ENCODE results near the gene NPPC.

The NPPC gene

GRCh38 chr2:231946241-231946814 lies 20.1 kb upstream of the NPPC start:
- Mint-ChIP-seq H3K4me1 (no peaks in the 10 kb centered on the region), H3K9me3 (no peaks in the 10 kb centered on the region)
- no peak for DNase-seq

GRCh38 chr2:231942180-231942579 lies 16.0 kb upstream of the NPPC start:
- CTCF ChIA-PET: no interaction called here
- Mint-ChIP-seq H3K36me3 (no peaks in the 10 kb centered on the region), H3K27ac (no peak overlapping the region)

More at GRCh38 chr2:231946241-231946814, 20.1 kb upstream of the NPPC start:
- H3K36me3 Mint-ChIP-seq: no peaks in the 10 kb centered on the region
- no peak overlapping the region for H3K4me3 Mint-ChIP-seq
- H3K27ac Mint-ChIP-seq: no peak overlapping the region
- CTCF ChIA-PET: no interaction called here
- H3K27me3 Mint-ChIP-seq: peaks cover 21% of the 10 kb centered on the region

GRCh38 chr2:231941673-231942072 lies 15.5 kb upstream of the NPPC start:
- Mint-ChIP-seq H3K4me1 (no peaks in the 10 kb centered on the region), H3K27ac (no peak overlapping the region), H3K4me3 (no peak overlapping the region), H3K36me3 (no peaks in the 10 kb centered on the region), H3K27me3 (peaks cover 17% of the 10 kb centered on the region), H3K9me3 (no peaks in the 10 kb centered on the region)
- CTCF ChIA-PET: no interaction called here
- DNase-seq: no peak

More at GRCh38 chr2:231942180-231942579, 16.0 kb upstream of the NPPC start:
- DNase-seq: no peak
- peaks cover 19% of the 10 kb centered on the region for H3K27me3 Mint-ChIP-seq
- no peak overlapping the region for H3K4me3 Mint-ChIP-seq
- no peaks in the 10 kb centered on the region for H3K4me1 Mint-ChIP-seq
- H3K9me3 Mint-ChIP-seq: no peaks in the 10 kb centered on the region

- no peaks in the 10 kb centered on the region for H3K36me3 Mint-ChIP-seq
- no peak for DNase-seq
- CTCF ChIA-PET: no interaction called here
Observed at GRCh38 chr2:231940795-231941194, 14.6 kb upstream of the NPPC start.

GRCh38 chr2:231939022-231939421 lies 12.8 kb upstream of the NPPC start:
- H3K36me3 Mint-ChIP-seq: no peaks in the 10 kb centered on the region
- no peaks in the 10 kb centered on the region for H3K4me1 Mint-ChIP-seq
- no peak overlapping the region for H3K27ac Mint-ChIP-seq
- peaks cover 21% of the 10 kb centered on the region for H3K27me3 Mint-ChIP-seq
- no peak for DNase-seq
- no peaks in the 10 kb centered on the region for H3K9me3 Mint-ChIP-seq
- H3K4me3 Mint-ChIP-seq: no peak overlapping the region
- CTCF ChIA-PET: no interaction called here

More at GRCh38 chr2:231940795-231941194, 14.6 kb upstream of the NPPC start:
- no peak overlapping the region for H3K27ac Mint-ChIP-seq
- H3K4me3 Mint-ChIP-seq: no peak overlapping the region
- no peaks in the 10 kb centered on the region for H3K4me1 Mint-ChIP-seq
- H3K27me3 Mint-ChIP-seq: peaks cover 9% of the 10 kb centered on the region
- no peaks in the 10 kb centered on the region for H3K9me3 Mint-ChIP-seq

- DNase-seq: no peak
- Mint-ChIP-seq H3K36me3 (no peaks in the 10 kb centered on the region), H3K4me1 (no peaks in the 10 kb centered on the region), H3K9me3 (no peaks in the 10 kb centered on the region), H3K27ac (no peak overlapping the region), H3K27me3 (peaks cover 35% of the 10 kb centered on the region), H3K4me3 (no peak overlapping the region)
- CTCF ChIA-PET: no interaction called here
Observed at GRCh38 chr2:231937057-231937456, 10.9 kb upstream of the NPPC start.

GRCh38 chr2:231936491-231936890 lies 10.3 kb upstream of the NPPC start:
- no peaks in the 10 kb centered on the region for H3K9me3 Mint-ChIP-seq
- CTCF ChIA-PET: interaction anchor here (0.7 kb wide), 1 partner anchor 48 kb away, joined by 3 read pairs; no protein-coding TSS in a partner anchor

GRCh38 chr2:231935815-231936214 lies 9.6 kb upstream of the NPPC start:
- CTCF ChIA-PET: interaction anchor here (0.7 to 1.7 kb wide), 2 partner anchors 48 to 203 kb away, joined by 3 to 4 read pairs; no protein-coding TSS in a partner anchor
- Mint-ChIP-seq H3K9me3 (no peaks in the 10 kb centered on the region), H3K27me3 (peaks cover 43% of the 10 kb centered on the region), H3K36me3 (no peaks in the 10 kb centered on the region), H3K27ac (no peak overlapping the region), H3K4me3 (no peak overlapping the region), H3K4me1 (no peaks in the 10 kb centered on the region)
- no peak for DNase-seq

More at GRCh38 chr2:231936491-231936890, 10.3 kb upstream of the NPPC start:
- Mint-ChIP-seq H3K27ac (no peak overlapping the region), H3K4me3 (no peak overlapping the region), H3K36me3 (no peaks in the 10 kb centered on the region), H3K4me1 (no peaks in the 10 kb centered on the region), H3K27me3 (peaks cover 37% of the 10 kb centered on the region)
- no peak for DNase-seq

GRCh38 chr2:231935207-231935524 lies 9.0 kb upstream of the NPPC start:
- CTCF ChIA-PET: interaction anchor here (1.0 to 1.7 kb wide), 2 partner anchors 203 to 206 kb away, joined by 3 to 4 read pairs; no protein-coding TSS in a partner anchor
- H3K27ac Mint-ChIP-seq: no peak overlapping the region

GRCh38 chr2:231934441-231935206 lies 8.4 kb upstream of the NPPC start:
- DNase-seq: no peak
- Mint-ChIP-seq H3K9me3 (no peaks in the 10 kb centered on the region), H3K4me3 (no peak overlapping the region), H3K4me1 (no peaks in the 10 kb centered on the region), H3K27ac (no peak overlapping the region), H3K27me3 (peaks cover 55% of the 10 kb centered on the region), H3K36me3 (no peaks in the 10 kb centered on the region)
- CTCF ChIA-PET: interaction anchor here (1.0 to 1.7 kb wide), 3 partner anchors 9 to 206 kb away, joined by 3 to 4 read pairs (median 3); no protein-coding TSS in a partner anchor

More at GRCh38 chr2:231935207-231935524, 9.0 kb upstream of the NPPC start:
- Mint-ChIP-seq H3K4me3 (no peak overlapping the region), H3K36me3 (no peaks in the 10 kb centered on the region), H3K4me1 (no peaks in the 10 kb centered on the region), H3K9me3 (no peaks in the 10 kb centered on the region), H3K27me3 (peaks cover 49% of the 10 kb centered on the region)
- DNase-seq: no peak

GRCh38 chr2:231933916-231934401 lies 7.8 kb upstream of the NPPC start:
- Mint-ChIP-seq H3K4me1 (no peaks in the 10 kb centered on the region), H3K4me3 (no peak overlapping the region), H3K36me3 (no peaks in the 10 kb centered on the region), H3K27ac (no peak overlapping the region), H3K9me3 (no peaks in the 10 kb centered on the region), H3K27me3 (peaks cover 61% of the 10 kb centered on the region)
- DNase-seq: no peak
- CTCF ChIA-PET: interaction anchor here (1.2 kb wide), 1 partner anchor 9 kb away, joined by 3 read pairs; no protein-coding TSS in a partner anchor

GRCh38 chr2:231932985-231933915 lies 7.1 kb upstream of the NPPC start:
- H3K27me3 Mint-ChIP-seq: peaks cover 65% of the 10 kb centered on the region
- CTCF ChIA-PET: interaction anchor here (1.2 kb wide), 1 partner anchor 8 kb away, joined by 3 read pairs; no protein-coding TSS in a partner anchor

GRCh38 chr2:231932711-231932970 lies 6.4 kb upstream of the NPPC start:
- no peaks in the 10 kb centered on the region for H3K36me3 Mint-ChIP-seq
- H3K27me3 Mint-ChIP-seq: peaks cover 71% of the 10 kb centered on the region
- no peak for DNase-seq
- no peak overlapping the region for H3K27ac Mint-ChIP-seq
- no peaks in the 10 kb centered on the region for H3K4me1 Mint-ChIP-seq
- H3K9me3 Mint-ChIP-seq: no peaks in the 10 kb centered on the region
- CTCF ChIA-PET: no interaction called here
- no peak overlapping the region for H3K4me3 Mint-ChIP-seq

More at GRCh38 chr2:231932985-231933915, 7.1 kb upstream of the NPPC start:
- no peak for DNase-seq
- H3K4me3 Mint-ChIP-seq: no peak overlapping the region
- H3K36me3 Mint-ChIP-seq: no peaks in the 10 kb centered on the region
- no peak overlapping the region for H3K27ac Mint-ChIP-seq
- H3K9me3 Mint-ChIP-seq: no peaks in the 10 kb centered on the region
- H3K4me1 Mint-ChIP-seq: no peaks in the 10 kb centered on the region

- CTCF ChIA-PET: interaction anchor here (4.3 kb wide), 1 partner anchor 395 kb away, joined by 24 read pairs; no protein-coding TSS in a partner anchor
- H3K27me3 Mint-ChIP-seq: peaks cover 83% of the 10 kb centered on the region
- H3K27ac Mint-ChIP-seq: no peak overlapping the region
- peaks cover 11% of the 10 kb centered on the region for H3K4me1 Mint-ChIP-seq
- H3K4me3 Mint-ChIP-seq: no peak overlapping the region
- DNase-seq: no peak
- H3K36me3 Mint-ChIP-seq: no peaks in the 10 kb centered on the region
- H3K9me3 Mint-ChIP-seq: no peaks in the 10 kb centered on the region
Observed at GRCh38 chr2:231931481-231931915, 5.3 kb upstream of the NPPC start.
